HuH-7.5 (cell line): ENCODE data around the gene FARS2.
A peak's percentile ranks its signal among the peaks of the same experiment; 100 is the strongest.

Experiments used
- DNase-seq: peaks from one replicate; pipeline ENCODE4 v3.0.0; 2011; ENCODE audit warnings: low spot score

The FARS2 gene

GRCh38 chr6:5249451-5250122 is 11.7 kb upstream of the FARS2 start:
- DNase-seq, result no peak

DNA sequence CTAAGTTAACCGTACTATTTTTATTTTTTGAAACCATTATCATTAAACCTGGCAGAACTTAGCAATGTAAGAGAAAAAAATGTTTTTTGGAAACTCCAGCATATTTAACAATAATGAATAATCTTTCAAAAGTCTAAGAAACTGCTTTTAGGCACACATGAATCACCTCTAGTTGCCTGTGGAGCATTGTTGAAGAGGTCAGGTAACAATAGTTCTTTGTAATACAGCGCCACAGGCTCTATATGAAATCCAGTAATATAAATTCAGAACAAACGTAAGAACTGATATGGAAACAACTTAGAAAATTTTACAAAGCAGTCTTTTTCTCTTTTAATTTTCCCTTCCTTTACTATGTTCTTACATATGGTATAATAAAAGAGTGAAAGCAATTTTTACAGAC is 10.9 kb upstream of the FARS2 start:
- DNase-seq, result no peak

GRCh38 chr6:5250911-5251310 is 10.4 kb upstream of the FARS2 start:
- no peak for DNase-seq

DNA sequence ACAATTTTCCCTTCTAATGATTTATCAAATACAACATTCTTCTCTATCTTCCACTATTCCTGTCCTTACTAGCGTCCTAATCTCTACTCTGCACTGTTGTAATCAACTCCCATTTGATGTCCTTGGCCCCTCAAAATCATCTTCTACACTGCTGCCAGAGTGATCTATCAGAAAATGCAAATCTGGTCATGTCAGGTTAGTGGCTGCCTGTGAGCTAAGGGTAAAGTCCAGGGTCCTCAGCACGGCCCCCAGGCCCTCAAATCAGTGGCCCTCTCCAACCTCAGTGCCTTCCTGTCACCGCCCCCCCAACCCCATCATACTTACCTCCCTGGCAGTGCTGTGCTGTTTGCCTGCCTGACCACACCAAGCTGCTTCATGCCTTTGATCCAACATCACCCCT is 4.4 kb upstream of the FARS2 start:
- no peak for DNase-seq

DNA sequence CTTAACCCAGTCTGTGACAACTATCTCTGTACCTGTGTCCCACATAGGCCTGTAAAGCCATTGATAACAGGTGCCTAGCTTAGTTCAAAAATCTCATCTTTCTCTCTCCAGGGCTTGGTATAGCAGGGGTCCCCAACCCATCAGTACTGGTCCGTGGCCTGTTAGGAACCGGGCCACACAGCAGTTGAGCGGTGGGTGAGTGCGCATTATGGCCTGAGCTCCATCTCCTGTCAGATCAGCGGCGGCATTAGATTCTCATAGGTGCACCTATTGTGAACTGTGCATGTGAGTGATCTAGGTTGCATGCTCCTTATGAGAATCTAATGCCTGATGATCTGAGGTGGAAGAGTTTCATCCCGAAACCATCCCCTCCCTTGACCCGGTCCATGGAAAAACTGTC is 3.9 kb upstream of the FARS2 start:
- no peak for DNase-seq

DNA sequence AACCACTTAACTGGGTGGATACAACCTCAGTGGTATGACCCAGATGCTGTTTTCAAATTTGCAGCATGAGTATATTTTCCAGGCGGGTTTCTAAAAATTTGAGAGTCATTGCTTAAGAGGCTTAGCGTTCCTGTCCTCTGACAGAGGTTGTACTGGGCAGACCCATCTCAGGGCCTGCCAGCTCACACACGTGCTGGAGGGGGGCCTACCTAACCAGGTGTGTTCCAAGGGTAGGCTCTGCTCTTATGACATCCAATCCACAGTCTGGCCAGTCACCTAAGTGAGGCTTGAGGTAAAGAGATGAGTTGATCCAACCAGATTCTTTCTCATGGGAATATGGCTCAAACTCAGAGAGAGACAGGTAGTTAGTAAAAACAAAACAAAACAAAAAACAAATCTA is 1.9 kb upstream of the FARS2 start:
- no peak for DNase-seq

GRCh38 chr6:5260111-5260620 is 1.1 kb upstream of the FARS2 start:
- DNase-seq, result peak; percentile 49

GRCh38 chr6:5261545-5262109 is 314 bp downstream of the FARS2 start:
- DNase-seq, result no peak

GRCh38 chr6:5266423-5266822 is 5.1 kb downstream of the FARS2 start:
- no peak for DNase-seq

- no peak for DNase-seq
These were observed 8.9 kb downstream of the FARS2 start for GRCh38 chr6:5270093-5270680.

GRCh38 chr6:5271926-5272325 is 10.6 kb downstream of the FARS2 start:
- DNase-seq, result no peak

- no peak for DNase-seq
These were observed 12.9 kb downstream of the FARS2 start for GRCh38 chr6:5274231-5274630.

DNA sequence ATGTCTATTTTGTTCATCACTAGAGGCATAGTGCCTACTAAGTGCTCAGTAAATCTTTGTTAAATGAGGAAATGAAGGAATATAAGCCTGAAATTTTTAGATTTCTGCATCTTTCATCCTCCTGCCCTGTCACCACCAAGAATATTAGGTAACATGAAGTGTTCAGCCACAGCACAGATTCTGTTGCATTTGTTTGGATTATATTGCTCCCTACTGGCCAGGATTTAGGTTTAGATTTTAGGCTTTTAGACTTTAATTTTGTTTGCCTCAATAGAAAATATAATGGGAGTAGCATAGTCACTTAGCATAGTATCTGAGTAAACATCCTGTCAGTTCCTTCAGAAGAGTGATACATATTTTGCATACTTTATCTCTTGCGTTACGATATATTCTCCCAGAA is 14.2 kb downstream of the FARS2 start:
- no peak for DNase-seq

- no peak for DNase-seq
These were observed 15.3 kb downstream of the FARS2 start for GRCh38 chr6:5276581-5276980.

GRCh38 chr6:5277589-5277988 is 16.3 kb downstream of the FARS2 start:
- DNase-seq, result no peak

DNA sequence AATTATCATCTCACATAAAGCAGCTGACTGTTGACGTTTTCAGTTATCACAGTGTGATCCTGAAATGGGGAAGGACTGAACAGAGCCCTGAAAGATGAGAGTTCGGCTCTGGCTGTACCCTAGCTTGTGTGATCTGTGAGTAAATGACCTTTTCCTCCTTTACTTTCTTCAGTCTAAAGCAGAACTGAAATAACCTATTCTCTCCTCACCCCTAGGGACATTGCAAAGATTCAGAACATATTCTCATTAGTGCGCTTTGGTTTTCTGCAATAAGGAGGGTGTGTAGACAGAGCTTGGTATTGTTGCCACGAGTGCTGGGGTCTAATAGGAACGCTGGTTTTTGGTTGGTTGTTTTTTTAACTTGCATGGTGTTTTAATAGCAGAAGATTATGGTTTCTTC is 16.7 kb downstream of the FARS2 start:
- DNase-seq, result no peak

GRCh38 chr6:5278565-5279120 is 17.3 kb downstream of the FARS2 start:
- no peak for DNase-seq

- DNase-seq, result no peak
These were observed 18.6 kb downstream of the FARS2 start for GRCh38 chr6:5279891-5280338.

- DNase-seq, result no peak
These were observed 19.6 kb downstream of the FARS2 start for GRCh38 chr6:5280920-5281319.

- DNase-seq, result no peak
These were observed 20.9 kb downstream of the FARS2 start for GRCh38 chr6:5282191-5282623.

- DNase-seq, result no peak
These were observed 23.8 kb downstream of the FARS2 start for GRCh38 chr6:5285081-5285480.

DNA sequence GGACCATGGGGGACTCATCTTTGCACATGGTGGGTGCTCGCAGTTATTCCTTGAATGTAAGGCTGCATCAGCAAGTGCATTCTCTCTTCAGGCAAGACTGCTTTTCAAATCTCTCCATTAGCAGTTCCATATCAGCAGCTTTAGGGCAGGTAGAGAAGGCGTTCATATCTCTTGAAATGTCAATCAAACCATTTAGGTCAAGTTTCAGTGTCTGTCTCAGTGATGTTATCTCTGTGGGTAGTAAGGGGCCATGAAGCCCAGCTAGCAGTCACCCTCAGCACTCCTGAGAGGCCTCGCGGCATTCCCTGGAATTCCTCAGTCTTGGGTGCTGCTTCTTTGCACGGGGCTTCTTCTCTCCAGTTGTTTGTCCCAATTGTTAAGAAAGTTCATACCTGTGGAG is 24.2 kb downstream of the FARS2 start:
- no peak for DNase-seq

DNA sequence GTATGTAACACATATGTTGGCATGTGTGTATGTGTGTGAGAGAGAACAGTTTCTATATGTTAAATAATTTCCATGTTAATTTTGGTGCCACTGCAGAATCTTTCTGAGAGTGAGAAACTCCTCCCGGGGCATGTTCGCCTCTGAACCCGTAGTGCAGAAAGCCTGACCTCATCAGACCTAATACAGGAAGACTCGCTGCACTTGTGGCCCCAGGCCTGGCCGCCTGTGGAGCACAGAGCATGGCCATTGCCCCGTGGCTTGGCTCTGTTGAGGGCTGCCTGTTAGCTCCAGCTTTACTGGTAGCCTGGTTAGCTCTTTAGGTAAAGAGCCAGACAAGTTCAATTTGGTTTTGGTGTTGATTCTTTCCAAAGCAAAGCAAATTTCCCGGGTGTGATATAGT is 25.5 kb downstream of the FARS2 start:
- DNase-seq, result no peak
